Left ventricle myocardium inferior (tissue), 1 donor: ENCODE measurements around the gene CACNA1C. TPM values are rescaled to one million over a fixed set of nuclear protein-coding genes. Genes with fewer than 3 reads are reported as not detected.
"Not testable (repeated sequence)": the region's sequence is repeated elsewhere in the genome, so short reads cannot be mapped to it uniquely, and the experiment has no call there.

ENCODE experiments used
- DNase-seq: peaks from one replicate; pipeline ENCODE4 v3.0.0-alpha.2; 2020
- H3K27ac ChIP-seq: fragments of 200-600 bp; replicated peaks from 2 replicates; pipeline ENCODE4 v1.8.0; 2021
- H3K27me3 ChIP-seq: fragments of 200-600 bp; 2 replicates; pipeline ENCODE4 v1.8.0; 2021; ENCODE audit warnings: low read depth
- H3K36me3 ChIP-seq: fragments of 200-600 bp; 2 replicates; pipeline ENCODE4 v1.8.0; 2021
- H3K4me1 ChIP-seq: fragments of 200-600 bp; 2 replicates; pipeline ENCODE4 v1.8.0; 2021
- H3K4me3 ChIP-seq: fragments of 200-600 bp; 2 replicates; pipeline ENCODE4 v1.8.0; 2021; ENCODE audit warnings: mild to moderate bottlenecking, moderate library complexity
- H3K9me3 ChIP-seq: fragments of 200-600 bp; replicated peaks from 2 replicates; pipeline ENCODE4 v1.8.0; 2021
- CTCF ChIP-seq: fragments of 200-600 bp; IDR thresholded peaks from 2 replicates; pipeline ENCODE4 v1.8.0; 2021; ENCODE audit warnings: antibody characterized with exemption, mild to moderate bottlenecking, borderline replicate concordance
- intact Hi-C: fragments of 100-400 bp; cut with micrococcal nuclease; formaldehyde crosslinking; loops from one replicate; pipeline ENCODE4 v1.11.0; 2022
- total RNA-seq: library from RNA; stranded (reverse); fragmentation: NEBNext Ultra II Directional; extraction: Animal tissue kit (Norgen Biotek cat#: 25700); gene quantifications from one replicate; pipeline ENCODE4 v1.2.1, GENCODE V29; 2021
- donor health status: DM: no; HTN: yes; CAD: no; lungs with severe emphysema.

The CACNA1C gene
- total RNA-seq, 1 donor from 2014 or later = 137 TPM

- Histone ChIP-seq H3K4me3 (no peak overlapping the region), H3K27ac (no peak overlapping the region), H3K4me1 (peaks cover 66% of the 10 kb centered on the region), H3K27me3 (no peaks in the 10 kb centered on the region), H3K36me3 (peaks cover 21% of the 10 kb centered on the region), H3K9me3 (no peaks in the 10 kb centered on the region)
- intact Hi-C loops = no loop called here
- no peak for DNase-seq
- no peak for TF ChIP-seq CTCF
Observed at GRCh38 chr12:2488596-2488995, 435.8 kb downstream of the CACNA1C start.

- H3K4me1 ChIP-seq = peaks cover 68% of the 10 kb centered on the region
- no peak for DNase-seq
- H3K4me3 ChIP-seq = no peak overlapping the region
- intact Hi-C loops = no loop called here
- no peaks in the 10 kb centered on the region for H3K27me3 ChIP-seq
- H3K27ac ChIP-seq = no peak overlapping the region
- no peaks in the 10 kb centered on the region for H3K9me3 ChIP-seq
- H3K36me3 ChIP-seq = peaks cover 21% of the 10 kb centered on the region
- no peak for TF ChIP-seq CTCF
Observed at GRCh38 chr12:2489275-2489674, 436.5 kb downstream of the CACNA1C start.

- H3K4me3 ChIP-seq = no peak overlapping the region
- no peak for TF ChIP-seq CTCF
- no peak for DNase-seq
- H3K9me3 ChIP-seq = no peaks in the 10 kb centered on the region
- H3K27me3 ChIP-seq = no peaks in the 10 kb centered on the region
- peaks cover 75% of the 10 kb centered on the region for H3K4me1 ChIP-seq
- intact Hi-C loops = no loop called here
- peak overlapping the region; percentile 83 for H3K27ac ChIP-seq
- H3K36me3 ChIP-seq = peaks cover 19% of the 10 kb centered on the region
Observed at GRCh38 chr12:2490831-2491230, 438.0 kb downstream of the CACNA1C start.

GRCh38 chr12:2491349-2491748 lies 438.6 kb downstream of the CACNA1C start:
- intact Hi-C loops, H3K4me3 ChIP-seq, DNase-seq, H3K27me3 ChIP-seq, H3K9me3 ChIP-seq: not testable (repeated sequence)
- H3K4me1 ChIP-seq = peaks cover 80% of the 10 kb centered on the region
- peak overlapping the region; percentile 83 for H3K27ac ChIP-seq
- H3K36me3 ChIP-seq = peaks cover 14% of the 10 kb centered on the region

GRCh38 chr12:2492236-2492635 lies 439.4 kb downstream of the CACNA1C start:
- Histone ChIP-seq H3K27me3 (no peaks in the 10 kb centered on the region), H3K36me3 (peaks cover 6% of the 10 kb centered on the region), H3K9me3 (no peaks in the 10 kb centered on the region), H3K4me3 (no peak overlapping the region), H3K4me1 (peaks cover 89% of the 10 kb centered on the region), H3K27ac (peak overlapping the region; percentile 83)
- intact Hi-C loops = no loop called here
- no peak for TF ChIP-seq CTCF
- DNase-seq = no peak

- peaks cover 93% of the 10 kb centered on the region for H3K4me1 ChIP-seq
Observed at GRCh38 chr12:2493086-2493485, 440.3 kb downstream of the CACNA1C start.

More at GRCh38 chr12:2493086-2493485, 440.3 kb downstream of the CACNA1C start:
- Histone ChIP-seq H3K4me3 (no peak overlapping the region), H3K36me3 (peaks cover 3% of the 10 kb centered on the region), H3K27me3 (no peaks in the 10 kb centered on the region), H3K9me3 (no peaks in the 10 kb centered on the region), H3K27ac (peak overlapping the region; percentile 83)
- no peak for TF ChIP-seq CTCF
- no peak for DNase-seq
- intact Hi-C loops = no loop called here
